ENCODE measurements around the gene PDZRN4. TPM values are rescaled to one million over a fixed set of nuclear protein-coding genes. Genes with fewer than 3 reads are reported as not detected.

PDZRN4 gene
- total RNA-seq, 1 donor: not detected

DNA sequence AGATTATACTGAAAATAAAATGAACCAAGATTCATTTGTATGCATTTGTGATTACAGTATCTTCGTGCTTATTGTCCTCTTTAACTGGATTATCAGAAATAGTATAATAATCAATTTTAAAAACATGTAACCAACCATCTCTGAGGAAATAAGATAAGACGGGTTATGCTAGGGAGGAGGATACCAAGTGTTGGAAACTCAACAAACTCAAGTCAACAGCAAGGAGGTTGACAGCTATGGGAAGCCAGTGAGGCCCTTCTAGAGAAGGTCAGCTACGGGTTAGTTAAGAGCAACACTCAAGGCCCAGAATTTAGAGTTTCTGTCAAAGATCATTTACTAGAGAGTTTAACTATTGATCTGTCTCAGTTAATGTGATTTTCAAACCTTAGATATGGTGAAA is 137.2 kb downstream of the PDZRN4 start:
- no peak for DNase-seq (ENCODE audit: low read depth)
- no peak overlapping the region for H3K4me3 ChIP-seq (ENCODE audit: low read depth, low read length)
- TF ChIP-seq CTCF (IDR thresholded peaks at IDR 0.05; ENCODE audit: insufficient read depth, low read depth, low read length): no peak

- DNase-seq (ENCODE audit: low read depth): no peak
- no peak overlapping the region for H3K4me3 ChIP-seq (ENCODE audit: low read depth, low read length)
- TF ChIP-seq CTCF (IDR thresholded peaks at IDR 0.05; ENCODE audit: insufficient read depth, low read depth, low read length): no peak
These were observed 139.2 kb downstream of the PDZRN4 start for GRCh38 chr12:41327096-41327895.

- DNase-seq (ENCODE audit: low read depth): no peak
- TF ChIP-seq CTCF (IDR thresholded peaks at IDR 0.05; ENCODE audit: insufficient read depth, low read depth, low read length): no peak
- no peak overlapping the region for H3K4me3 ChIP-seq (ENCODE audit: low read depth, low read length)
These were observed 145.9 kb downstream of the PDZRN4 start for GRCh38 chr12:41333974-41334373.

DNA sequence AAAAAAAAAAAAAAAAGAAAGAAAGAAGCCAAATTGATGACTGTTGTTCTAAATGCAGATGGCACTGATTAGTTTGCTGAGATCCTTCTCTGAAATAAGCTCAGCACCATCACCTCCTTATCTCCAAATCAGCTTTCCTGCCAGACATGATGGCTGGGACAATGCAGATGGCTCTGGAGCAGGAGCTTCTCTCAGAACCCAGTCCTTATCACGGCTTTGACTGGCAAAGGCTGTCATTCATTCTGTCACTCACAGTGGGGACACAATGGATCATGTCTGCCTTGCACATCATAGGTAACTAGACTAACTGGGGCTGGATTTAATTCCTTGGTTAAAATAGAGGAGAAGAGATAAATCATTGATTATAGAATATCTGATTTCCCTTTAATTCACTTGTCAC is 146.3 kb downstream of the PDZRN4 start:
- no peak overlapping the region for H3K4me3 ChIP-seq (ENCODE audit: low read depth, low read length)
- no peak for TF ChIP-seq CTCF (IDR thresholded peaks at IDR 0.05; ENCODE audit: insufficient read depth, low read depth, low read length)
- no peak for DNase-seq (ENCODE audit: low read depth)

GRCh38 chr12:41336041-41336549 is 148.0 kb downstream of the PDZRN4 start:
- H3K4me3 ChIP-seq (ENCODE audit: low read depth, low read length): no peak overlapping the region
- DNase-seq (ENCODE audit: low read depth): no peak
- TF ChIP-seq CTCF (IDR thresholded peaks at IDR 0.05; ENCODE audit: insufficient read depth, low read depth, low read length): no peak

- no peak overlapping the region for H3K4me3 ChIP-seq (ENCODE audit: low read depth, low read length)
- no peak for DNase-seq (ENCODE audit: low read depth)
- no peak for TF ChIP-seq CTCF (IDR thresholded peaks at IDR 0.05; ENCODE audit: insufficient read depth, low read depth, low read length)
These were observed 151.7 kb downstream of the PDZRN4 start for GRCh38 chr12:41339784-41340183.

Data from fibroblast of villous mesenchyme (primary cell).